ENCODE measurements around the gene OSBPL5.

DNA sequence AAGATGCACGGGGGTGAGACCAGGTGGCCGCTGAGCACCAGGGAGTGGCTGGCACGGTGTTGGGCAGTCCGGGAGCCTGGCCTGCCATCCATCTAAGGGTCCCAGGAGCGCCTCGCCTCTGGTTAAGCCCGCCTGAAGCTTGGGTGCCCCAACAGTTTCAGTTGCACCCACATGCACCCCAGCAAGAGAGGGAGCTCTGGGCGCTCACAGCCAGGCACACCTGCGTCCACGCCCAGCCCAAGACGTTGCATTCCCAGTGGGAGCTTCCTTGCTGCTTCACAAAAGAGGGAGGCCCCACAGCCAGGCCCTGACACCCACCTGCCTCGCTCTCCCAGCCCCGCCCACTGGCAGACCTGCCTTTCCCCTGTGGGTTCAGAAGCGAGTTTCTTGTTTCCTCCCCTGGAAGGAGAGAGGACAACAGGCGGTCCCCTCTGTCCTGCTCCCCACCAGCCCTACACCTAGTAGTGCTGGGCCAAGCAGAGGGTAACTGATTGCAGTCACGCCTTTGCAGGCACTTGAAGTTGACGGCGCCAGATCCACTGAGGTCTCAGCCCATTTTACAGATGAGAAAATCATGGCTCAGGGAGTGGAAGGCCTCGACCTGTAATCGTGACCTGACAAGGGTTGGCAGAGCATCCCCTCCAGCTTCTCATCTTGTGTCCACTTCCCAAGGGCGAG lies 35.4 kb downstream of the OSBPL5 start:
- TF ChIP-seq, protein P1, sequence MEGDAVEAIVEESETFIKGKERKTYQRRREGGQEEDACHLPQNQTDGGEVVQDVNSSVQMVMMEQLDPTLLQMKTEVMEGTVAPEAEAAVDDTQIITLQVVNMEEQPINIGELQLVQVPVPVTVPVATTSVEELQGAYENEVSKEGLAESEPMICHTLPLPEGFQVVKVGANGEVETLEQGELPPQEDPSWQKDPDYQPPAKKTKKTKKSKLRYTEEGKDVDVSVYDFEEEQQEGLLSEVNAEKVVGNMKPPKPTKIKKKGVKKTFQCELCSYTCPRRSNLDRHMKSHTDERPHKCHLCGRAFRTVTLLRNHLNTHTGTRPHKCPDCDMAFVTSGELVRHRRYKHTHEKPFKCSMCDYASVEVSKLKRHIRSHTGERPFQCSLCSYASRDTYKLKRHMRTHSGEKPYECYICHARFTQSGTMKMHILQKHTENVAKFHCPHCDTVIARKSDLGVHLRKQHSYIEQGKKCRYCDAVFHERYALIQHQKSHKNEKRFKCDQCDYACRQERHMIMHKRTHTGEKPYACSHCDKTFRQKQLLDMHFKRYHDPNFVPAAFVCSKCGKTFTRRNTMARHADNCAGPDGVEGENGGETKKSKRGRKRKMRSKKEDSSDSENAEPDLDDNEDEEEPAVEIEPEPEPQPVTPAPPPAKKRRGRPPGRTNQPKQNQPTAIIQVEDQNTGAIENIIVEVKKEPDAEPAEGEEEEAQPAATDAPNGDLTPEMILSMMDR (IDR thresholded peaks at IDR 0.05; ENCODE audit: low read depth, low read length): no peak
- TF ChIP-seq EZH2phosphoT487 (IDR thresholded peaks at IDR 0.05; ENCODE audit: low read depth): no peak
